Measurements from ENCODE around the gene CDC42BPA. TPM values are rescaled to one million over a fixed set of nuclear protein-coding genes. Genes with fewer than 3 reads are reported as not detected.

Gene CDC42BPA
- total RNA-seq, 1 experiment from 2014 or later = 25.2 TPM

- TF ChIP-seq, protein P1, sequence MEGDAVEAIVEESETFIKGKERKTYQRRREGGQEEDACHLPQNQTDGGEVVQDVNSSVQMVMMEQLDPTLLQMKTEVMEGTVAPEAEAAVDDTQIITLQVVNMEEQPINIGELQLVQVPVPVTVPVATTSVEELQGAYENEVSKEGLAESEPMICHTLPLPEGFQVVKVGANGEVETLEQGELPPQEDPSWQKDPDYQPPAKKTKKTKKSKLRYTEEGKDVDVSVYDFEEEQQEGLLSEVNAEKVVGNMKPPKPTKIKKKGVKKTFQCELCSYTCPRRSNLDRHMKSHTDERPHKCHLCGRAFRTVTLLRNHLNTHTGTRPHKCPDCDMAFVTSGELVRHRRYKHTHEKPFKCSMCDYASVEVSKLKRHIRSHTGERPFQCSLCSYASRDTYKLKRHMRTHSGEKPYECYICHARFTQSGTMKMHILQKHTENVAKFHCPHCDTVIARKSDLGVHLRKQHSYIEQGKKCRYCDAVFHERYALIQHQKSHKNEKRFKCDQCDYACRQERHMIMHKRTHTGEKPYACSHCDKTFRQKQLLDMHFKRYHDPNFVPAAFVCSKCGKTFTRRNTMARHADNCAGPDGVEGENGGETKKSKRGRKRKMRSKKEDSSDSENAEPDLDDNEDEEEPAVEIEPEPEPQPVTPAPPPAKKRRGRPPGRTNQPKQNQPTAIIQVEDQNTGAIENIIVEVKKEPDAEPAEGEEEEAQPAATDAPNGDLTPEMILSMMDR (IDR thresholded peaks at IDR 0.05) = no peak
- TF ChIP-seq ZNF121 (CRISPR knock-in tag; IDR thresholded peaks at IDR 0.05) (no peak), CREM (CRISPR knock-in tag; IDR thresholded peaks at IDR 0.05) (no peak), GABPB1 (CRISPR knock-in tag; IDR thresholded peaks at IDR 0.05) (no peak), MYBL2 (CRISPR knock-in tag; IDR thresholded peaks at IDR 0.05) (no peak), RELA (CRISPR knock-in tag; IDR thresholded peaks at IDR 0.05; ENCODE audit: borderline replicate concordance) (no peak)
These were observed 332.3 kb downstream of the CDC42BPA start (continued) for GRCh38 chr1:226985839-226986463.

DNA sequence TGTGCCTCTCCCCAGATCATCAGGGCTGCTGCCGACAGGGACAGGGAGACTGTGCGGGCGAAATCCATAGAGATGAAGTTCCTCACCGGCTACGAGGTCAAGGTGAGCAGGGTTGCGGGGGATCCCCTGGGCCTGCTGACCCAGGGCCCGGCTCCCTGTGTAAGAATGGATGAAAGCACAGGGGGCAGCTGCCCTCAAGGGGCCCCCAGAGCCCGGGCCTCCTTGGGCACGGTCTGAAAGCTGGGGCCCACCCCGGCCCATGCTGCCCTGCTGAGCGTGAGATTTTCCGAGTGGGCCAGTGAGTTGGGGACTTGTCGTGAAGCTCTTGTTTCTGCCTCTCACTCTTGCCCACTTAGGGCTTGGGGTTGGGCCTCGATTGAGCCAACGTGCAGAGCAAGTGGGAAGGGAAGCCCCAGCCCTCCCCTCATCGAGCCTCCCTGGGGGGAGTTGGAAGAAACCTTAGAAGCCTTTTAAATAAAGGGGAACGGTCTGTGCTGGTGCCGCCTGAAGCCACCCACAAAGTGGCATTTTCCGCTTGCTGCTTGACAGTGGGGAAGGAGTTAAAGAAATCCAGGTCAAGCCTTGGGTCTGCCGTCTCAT is 333.0 kb downstream of the CDC42BPA start:
- ATAC-seq (no peak), DNase-seq (ENCODE audit: low spot score) (no peak)
- Mint-ChIP-seq H3K9me3 (no peaks in the 10 kb centered on the region), H3K27ac (no peak overlapping the region), H3K4me3 (no peak overlapping the region), H3K27me3 (ENCODE audit: low read depth) (no peaks in the 10 kb centered on the region), H3K36me3 (peaks cover 17% of the 10 kb centered on the region), H3K4me1 (peaks cover 12% of the 10 kb centered on the region)
- ChIA-PET CTCF (interaction anchor here (1.3 kb wide), 1 partner anchor 10 kb away, joined by 3 read pairs; no protein-coding TSS in a partner anchor), POLR2A (no interaction called here)
- TF ChIP-seq ZNF416 (CRISPR knock-in tag; IDR thresholded peaks at IDR 0.05) (no peak), ZNF138 (CRISPR knock-in tag; conservative IDR thresholded peaks at IDR 0.05) (no peak), ETV6 (CRISPR knock-in tag; IDR thresholded peaks at IDR 0.05) (no peak), ATF3 (CRISPR knock-in tag; conservative IDR thresholded peaks at IDR 0.05) (no peak), NFYB (CRISPR knock-in tag; conservative IDR thresholded peaks at IDR 0.05; ENCODE audit: low read depth) (no peak), HMGA2 (CRISPR knock-in tag; IDR thresholded peaks at IDR 0.05) (no peak), NR1H2 (CRISPR knock-in tag; IDR thresholded peaks at IDR 0.05) (no peak), GTF2I (CRISPR knock-in tag; conservative IDR thresholded peaks at IDR 0.05) (no peak), FOXK1 (CRISPR knock-in tag; IDR thresholded peaks at IDR 0.05) (no peak), CBFB (CRISPR knock-in tag; IDR thresholded peaks at IDR 0.05; ENCODE audit: low read depth) (no peak), RELA (CRISPR knock-in tag; IDR thresholded peaks at IDR 0.05; ENCODE audit: borderline replicate concordance) (no peak)
- TF ChIP-seq, protein P2, sequence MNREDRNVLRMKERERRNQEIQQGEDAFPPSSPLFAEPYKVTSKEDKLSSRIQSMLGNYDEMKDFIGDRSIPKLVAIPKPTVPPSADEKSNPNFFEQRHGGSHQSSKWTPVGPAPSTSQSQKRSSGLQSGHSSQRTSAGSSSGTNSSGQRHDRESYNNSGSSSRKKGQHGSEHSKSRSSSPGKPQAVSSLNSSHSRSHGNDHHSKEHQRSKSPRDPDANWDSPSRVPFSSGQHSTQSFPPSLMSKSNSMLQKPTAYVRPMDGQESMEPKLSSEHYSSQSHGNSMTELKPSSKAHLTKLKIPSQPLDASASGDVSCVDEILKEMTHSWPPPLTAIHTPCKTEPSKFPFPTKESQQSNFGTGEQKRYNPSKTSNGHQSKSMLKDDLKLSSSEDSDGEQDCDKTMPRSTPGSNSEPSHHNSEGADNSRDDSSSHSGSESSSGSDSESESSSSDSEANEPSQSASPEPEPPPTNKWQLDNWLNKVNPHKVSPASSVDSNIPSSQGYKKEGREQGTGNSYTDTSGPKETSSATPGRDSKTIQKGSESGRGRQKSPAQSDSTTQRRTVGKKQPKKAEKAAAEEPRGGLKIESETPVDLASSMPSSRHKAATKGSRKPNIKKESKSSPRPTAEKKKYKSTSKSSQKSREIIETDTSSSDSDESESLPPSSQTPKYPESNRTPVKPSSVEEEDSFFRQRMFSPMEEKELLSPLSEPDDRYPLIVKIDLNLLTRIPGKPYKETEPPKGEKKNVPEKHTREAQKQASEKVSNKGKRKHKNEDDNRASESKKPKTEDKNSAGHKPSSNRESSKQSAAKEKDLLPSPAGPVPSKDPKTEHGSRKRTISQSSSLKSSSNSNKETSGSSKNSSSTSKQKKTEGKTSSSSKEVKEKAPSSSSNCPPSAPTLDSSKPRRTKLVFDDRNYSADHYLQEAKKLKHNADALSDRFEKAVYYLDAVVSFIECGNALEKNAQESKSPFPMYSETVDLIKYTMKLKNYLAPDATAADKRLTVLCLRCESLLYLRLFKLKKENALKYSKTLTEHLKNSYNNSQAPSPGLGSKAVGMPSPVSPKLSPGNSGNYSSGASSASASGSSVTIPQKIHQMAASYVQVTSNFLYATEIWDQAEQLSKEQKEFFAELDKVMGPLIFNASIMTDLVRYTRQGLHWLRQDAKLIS (CRISPR knock-in tag; IDR thresholded peaks at IDR 0.05; ENCODE audit: borderline replicate concordance) = no peak
- TF ChIP-seq, protein P3, sequence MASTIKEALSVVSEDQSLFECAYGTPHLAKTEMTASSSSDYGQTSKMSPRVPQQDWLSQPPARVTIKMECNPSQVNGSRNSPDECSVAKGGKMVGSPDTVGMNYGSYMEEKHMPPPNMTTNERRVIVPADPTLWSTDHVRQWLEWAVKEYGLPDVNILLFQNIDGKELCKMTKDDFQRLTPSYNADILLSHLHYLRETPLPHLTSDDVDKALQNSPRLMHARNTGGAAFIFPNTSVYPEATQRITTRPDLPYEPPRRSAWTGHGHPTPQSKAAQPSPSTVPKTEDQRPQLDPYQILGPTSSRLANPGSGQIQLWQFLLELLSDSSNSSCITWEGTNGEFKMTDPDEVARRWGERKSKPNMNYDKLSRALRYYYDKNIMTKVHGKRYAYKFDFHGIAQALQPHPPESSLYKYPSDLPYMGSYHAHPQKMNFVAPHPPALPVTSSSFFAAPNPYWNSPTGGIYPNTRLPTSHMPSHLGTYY (CRISPR knock-in tag; IDR thresholded peaks at IDR 0.05) = no peak
- TF ChIP-seq, protein P4, sequence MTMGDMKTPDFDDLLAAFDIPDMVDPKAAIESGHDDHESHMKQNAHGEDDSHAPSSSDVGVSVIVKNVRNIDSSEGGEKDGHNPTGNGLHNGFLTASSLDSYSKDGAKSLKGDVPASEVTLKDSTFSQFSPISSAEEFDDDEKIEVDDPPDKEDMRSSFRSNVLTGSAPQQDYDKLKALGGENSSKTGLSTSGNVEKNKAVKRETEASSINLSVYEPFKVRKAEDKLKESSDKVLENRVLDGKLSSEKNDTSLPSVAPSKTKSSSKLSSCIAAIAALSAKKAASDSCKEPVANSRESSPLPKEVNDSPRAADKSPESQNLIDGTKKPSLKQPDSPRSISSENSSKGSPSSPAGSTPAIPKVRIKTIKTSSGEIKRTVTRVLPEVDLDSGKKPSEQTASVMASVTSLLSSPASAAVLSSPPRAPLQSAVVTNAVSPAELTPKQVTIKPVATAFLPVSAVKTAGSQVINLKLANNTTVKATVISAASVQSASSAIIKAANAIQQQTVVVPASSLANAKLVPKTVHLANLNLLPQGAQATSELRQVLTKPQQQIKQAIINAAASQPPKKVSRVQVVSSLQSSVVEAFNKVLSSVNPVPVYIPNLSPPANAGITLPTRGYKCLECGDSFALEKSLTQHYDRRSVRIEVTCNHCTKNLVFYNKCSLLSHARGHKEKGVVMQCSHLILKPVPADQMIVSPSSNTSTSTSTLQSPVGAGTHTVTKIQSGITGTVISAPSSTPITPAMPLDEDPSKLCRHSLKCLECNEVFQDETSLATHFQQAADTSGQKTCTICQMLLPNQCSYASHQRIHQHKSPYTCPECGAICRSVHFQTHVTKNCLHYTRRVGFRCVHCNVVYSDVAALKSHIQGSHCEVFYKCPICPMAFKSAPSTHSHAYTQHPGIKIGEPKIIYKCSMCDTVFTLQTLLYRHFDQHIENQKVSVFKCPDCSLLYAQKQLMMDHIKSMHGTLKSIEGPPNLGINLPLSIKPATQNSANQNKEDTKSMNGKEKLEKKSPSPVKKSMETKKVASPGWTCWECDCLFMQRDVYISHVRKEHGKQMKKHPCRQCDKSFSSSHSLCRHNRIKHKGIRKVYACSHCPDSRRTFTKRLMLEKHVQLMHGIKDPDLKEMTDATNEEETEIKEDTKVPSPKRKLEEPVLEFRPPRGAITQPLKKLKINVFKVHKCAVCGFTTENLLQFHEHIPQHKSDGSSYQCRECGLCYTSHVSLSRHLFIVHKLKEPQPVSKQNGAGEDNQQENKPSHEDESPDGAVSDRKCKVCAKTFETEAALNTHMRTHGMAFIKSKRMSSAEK (CRISPR knock-in tag; IDR thresholded peaks at IDR 0.05; ENCODE audit: borderline replicate concordance) = no peak
- TF ChIP-seq, protein P5, sequence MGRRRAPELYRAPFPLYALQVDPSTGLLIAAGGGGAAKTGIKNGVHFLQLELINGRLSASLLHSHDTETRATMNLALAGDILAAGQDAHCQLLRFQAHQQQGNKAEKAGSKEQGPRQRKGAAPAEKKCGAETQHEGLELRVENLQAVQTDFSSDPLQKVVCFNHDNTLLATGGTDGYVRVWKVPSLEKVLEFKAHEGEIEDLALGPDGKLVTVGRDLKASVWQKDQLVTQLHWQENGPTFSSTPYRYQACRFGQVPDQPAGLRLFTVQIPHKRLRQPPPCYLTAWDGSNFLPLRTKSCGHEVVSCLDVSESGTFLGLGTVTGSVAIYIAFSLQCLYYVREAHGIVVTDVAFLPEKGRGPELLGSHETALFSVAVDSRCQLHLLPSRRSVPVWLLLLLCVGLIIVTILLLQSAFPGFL (CRISPR knock-in tag; IDR thresholded peaks at IDR 0.05; ENCODE audit: borderline replicate concordance) = no peak
- TF ChIP-seq, protein P6, sequence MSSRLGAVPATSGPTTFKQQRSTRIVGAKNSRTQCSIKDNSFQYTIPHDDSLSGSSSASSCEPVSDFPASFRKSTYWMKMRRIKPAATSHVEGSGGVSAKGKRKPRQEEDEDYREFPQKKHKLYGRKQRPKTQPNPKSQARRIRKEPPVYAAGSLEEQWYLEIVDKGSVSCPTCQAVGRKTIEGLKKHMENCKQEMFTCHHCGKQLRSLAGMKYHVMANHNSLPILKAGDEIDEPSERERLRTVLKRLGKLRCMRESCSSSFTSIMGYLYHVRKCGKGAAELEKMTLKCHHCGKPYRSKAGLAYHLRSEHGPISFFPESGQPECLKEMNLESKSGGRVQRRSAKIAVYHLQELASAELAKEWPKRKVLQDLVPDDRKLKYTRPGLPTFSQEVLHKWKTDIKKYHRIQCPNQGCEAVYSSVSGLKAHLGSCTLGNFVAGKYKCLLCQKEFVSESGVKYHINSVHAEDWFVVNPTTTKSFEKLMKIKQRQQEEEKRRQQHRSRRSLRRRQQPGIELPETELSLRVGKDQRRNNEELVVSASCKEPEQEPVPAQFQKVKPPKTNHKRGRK (CRISPR knock-in tag; IDR thresholded peaks at IDR 0.05; ENCODE audit: borderline replicate concordance) = no peak
